Body of pancreas (tissue), 4 donors: ENCODE measurements around the gene GNAT2.

ENCODE experiments used
- CTCF ChIP-seq, 7 experiments: fragments of 450-650 bp in 4 of 7; fragments of 200-600 bp in 3 of 7; sonication (generic) in 3 of 7; IDR thresholded peaks; one replicate each; pipeline ENCODE4 v1.5.1; 2016 to 2019; ENCODE audit warnings: antibody characterized with exemption in 7 of 7
- POLR2A ChIP-seq, 3 donors: fragments of 450-650 bp; IDR thresholded peaks; one replicate each; pipeline ENCODE4 v1.6.1; 2016; ENCODE audit warnings: antibody characterized with exemption in 3 of 3, mild to moderate bottlenecking in 2 of 3

GRCh38 chr1:109635862-109636200 lies 16.4 kb upstream of the GNAT2 start:
- TF ChIP-seq CTCF (IDR thresholded peaks at IDR 0.05) (no peak), POLR2A (IDR thresholded peaks at IDR 0.05) (no peak)
